PFSK-1 (cell line): ENCODE measurements around the gene IL18BP.

Source experiments
- FOXP2 ChIP-seq: optimal IDR thresholded peaks from 2 replicates; pipeline ENCODE3; 2011; ENCODE audit warnings: borderline replicate concordance, control low read depth, inconsistent platforms; ENCODE audit not compliant: insufficient read depth; ENCODE audit errors: extremely low read length, extremely low read depth
- POLR2AphosphoS5 ChIP-seq: IDR thresholded peaks from 2 replicates; pipeline ENCODE4 v1.6.1; 2012; ENCODE audit warnings: low read depth, mild to moderate bottlenecking, control low read depth, low read length, moderate library complexity
- SIN3A ChIP-seq: IDR thresholded peaks from 2 replicates; pipeline ENCODE4 v1.6.1; 2012; ENCODE audit warnings: mild to moderate bottlenecking, low read length, moderate library complexity, borderline replicate concordance; ENCODE audit not compliant: insufficient read depth
- TAF1 ChIP-seq: IDR thresholded peaks from 2 replicates; pipeline ENCODE4 v1.6.1; 2012; ENCODE audit warnings: low read length, control low read depth, borderline replicate concordance; ENCODE audit not compliant: insufficient read depth
- TF ChIP-seq, protein P1 (sequence below), 2 experiments: IDR thresholded peaks; 2 replicates each; pipeline versions ENCODE4 v1.6.1 to v1.8.0; 2011 to 2012; ENCODE audit warnings: low read depth in 2 of 2, low read length in 2 of 2, control low read depth in 1 of 2, inconsistent platforms in 1 of 2, mild to moderate bottlenecking in 1 of 2, moderate library complexity in 1 of 2; ENCODE audit not compliant: insufficient read depth in 1 of 2

DNA sequence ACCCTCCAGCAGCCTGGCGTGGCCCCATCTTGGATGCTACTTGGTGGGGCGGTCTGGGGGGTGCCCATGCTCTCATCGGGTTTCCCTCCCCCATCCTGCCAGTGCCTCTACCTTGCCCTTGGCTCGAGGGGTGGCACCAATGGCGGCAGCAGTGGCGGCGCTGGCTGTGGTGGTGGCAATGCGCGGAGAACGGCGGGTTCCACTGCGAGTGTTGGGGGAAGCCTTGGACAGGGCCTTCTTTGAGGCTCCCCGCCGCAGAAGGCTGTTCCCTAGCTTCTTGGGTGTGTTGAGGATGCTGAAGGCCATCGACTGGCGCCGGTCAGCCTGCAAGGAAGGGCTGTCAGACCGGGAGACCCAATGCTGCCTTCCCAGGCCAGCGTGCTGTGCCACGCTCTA lies 5.1 kb downstream of the IL18BP start:
- no peak for TF ChIP-seq SIN3A
- TF ChIP-seq POLR2AphosphoS5, result no peak
- TF ChIP-seq, protein P1, sequence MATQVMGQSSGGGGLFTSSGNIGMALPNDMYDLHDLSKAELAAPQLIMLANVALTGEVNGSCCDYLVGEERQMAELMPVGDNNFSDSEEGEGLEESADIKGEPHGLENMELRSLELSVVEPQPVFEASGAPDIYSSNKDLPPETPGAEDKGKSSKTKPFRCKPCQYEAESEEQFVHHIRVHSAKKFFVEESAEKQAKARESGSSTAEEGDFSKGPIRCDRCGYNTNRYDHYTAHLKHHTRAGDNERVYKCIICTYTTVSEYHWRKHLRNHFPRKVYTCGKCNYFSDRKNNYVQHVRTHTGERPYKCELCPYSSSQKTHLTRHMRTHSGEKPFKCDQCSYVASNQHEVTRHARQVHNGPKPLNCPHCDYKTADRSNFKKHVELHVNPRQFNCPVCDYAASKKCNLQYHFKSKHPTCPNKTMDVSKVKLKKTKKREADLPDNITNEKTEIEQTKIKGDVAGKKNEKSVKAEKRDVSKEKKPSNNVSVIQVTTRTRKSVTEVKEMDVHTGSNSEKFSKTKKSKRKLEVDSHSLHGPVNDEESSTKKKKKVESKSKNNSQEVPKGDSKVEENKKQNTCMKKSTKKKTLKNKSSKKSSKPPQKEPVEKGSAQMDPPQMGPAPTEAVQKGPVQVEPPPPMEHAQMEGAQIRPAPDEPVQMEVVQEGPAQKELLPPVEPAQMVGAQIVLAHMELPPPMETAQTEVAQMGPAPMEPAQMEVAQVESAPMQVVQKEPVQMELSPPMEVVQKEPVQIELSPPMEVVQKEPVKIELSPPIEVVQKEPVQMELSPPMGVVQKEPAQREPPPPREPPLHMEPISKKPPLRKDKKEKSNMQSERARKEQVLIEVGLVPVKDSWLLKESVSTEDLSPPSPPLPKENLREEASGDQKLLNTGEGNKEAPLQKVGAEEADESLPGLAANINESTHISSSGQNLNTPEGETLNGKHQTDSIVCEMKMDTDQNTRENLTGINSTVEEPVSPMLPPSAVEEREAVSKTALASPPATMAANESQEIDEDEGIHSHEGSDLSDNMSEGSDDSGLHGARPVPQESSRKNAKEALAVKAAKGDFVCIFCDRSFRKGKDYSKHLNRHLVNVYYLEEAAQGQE (IDR thresholded peaks at IDR 0.05; ENCODE audit: insufficient read depth in 1 of 2, low read depth in 2 of 2, low read length in 2 of 2), result no peak
- no peak for TF ChIP-seq TAF1
- no peak for TF ChIP-seq FOXP2
